VCaP (cell line): ENCODE measurements around the gene NKAIN2.

ENCODE experiments used
- H3K27ac ChIP-seq: fragments of 450-650 bp; 2 replicates; pipeline ENCODE4 v1.5.1; 2017
- TF ChIP-seq, protein P1 (sequence below): fragments of 450-650 bp; conservative IDR thresholded peaks from 2 replicates; pipeline ENCODE4 v1.5.1; 2017; ENCODE audit warnings: mild to moderate bottlenecking, moderate library complexity

NKAIN2 gene

DNA sequence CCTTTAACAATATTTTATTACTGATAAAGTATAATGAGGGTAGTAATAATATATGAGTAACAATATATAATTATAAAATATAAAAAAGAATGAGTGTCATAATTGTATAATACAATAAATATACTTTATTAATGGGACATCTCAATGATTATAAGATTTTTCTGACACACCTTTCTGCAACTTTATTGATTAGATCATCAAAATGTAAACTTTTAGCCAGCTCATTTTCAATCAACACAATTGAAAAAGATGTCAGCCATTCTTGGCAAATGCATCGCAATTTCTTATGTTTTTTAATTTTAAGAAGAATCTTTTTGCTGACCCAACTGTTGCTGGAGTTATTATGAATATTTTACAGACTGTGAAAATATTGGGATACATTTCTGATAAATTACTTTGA lies 1026.2 kb downstream of the NKAIN2 start:
- TF ChIP-seq, protein P1, sequence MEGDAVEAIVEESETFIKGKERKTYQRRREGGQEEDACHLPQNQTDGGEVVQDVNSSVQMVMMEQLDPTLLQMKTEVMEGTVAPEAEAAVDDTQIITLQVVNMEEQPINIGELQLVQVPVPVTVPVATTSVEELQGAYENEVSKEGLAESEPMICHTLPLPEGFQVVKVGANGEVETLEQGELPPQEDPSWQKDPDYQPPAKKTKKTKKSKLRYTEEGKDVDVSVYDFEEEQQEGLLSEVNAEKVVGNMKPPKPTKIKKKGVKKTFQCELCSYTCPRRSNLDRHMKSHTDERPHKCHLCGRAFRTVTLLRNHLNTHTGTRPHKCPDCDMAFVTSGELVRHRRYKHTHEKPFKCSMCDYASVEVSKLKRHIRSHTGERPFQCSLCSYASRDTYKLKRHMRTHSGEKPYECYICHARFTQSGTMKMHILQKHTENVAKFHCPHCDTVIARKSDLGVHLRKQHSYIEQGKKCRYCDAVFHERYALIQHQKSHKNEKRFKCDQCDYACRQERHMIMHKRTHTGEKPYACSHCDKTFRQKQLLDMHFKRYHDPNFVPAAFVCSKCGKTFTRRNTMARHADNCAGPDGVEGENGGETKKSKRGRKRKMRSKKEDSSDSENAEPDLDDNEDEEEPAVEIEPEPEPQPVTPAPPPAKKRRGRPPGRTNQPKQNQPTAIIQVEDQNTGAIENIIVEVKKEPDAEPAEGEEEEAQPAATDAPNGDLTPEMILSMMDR, result no peak
- H3K27ac ChIP-seq, result no peak overlapping the region

DNA sequence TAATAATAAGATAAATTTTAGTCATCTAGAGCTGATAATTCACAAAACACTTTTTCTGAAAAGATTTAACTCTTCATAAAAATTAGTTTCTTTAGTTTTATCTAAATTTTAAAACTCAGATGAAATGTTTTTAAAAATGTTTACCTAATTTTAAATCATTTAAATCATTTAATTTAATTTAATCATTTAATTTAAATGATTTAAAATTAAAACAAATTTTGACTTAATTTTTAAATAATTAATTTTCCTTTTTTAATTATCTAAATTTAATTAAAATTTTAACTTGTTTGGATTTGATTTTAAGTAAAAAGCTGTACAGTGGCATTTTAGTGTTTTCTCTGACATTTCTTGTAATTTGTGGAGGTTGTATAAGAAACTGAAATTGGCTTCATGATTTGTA lies 1026.8 kb downstream of the NKAIN2 start:
- no peak overlapping the region for H3K27ac ChIP-seq
- TF ChIP-seq, protein P1, result no peak

DNA sequence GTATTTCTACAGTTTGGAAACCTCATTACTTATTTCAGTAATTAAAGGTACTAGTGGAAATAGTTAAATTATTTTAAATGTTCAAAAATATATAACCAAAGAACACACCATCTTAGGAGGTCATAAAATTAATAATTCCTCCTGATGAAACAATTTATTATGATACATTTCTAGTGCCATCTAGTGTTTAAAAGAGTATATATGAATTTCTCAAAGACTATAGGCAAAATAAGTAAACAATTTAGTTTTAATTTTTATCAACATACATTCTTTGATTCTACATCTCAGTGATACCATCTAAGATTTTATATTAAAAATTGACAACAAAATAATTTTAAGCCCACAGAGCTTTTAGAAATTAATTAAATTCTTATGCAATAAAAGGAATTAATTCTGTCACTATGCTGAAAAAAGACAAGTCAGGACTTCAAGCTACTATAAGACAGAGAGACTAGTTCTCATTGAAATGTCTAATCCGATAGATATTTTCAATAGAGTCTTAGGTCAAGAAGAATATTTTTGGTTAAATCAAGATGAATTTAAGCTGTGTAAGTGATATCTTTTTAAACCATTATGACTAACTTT lies 1050.8 kb downstream of the NKAIN2 start:
- TF ChIP-seq, protein P1, result peak; percentile 68
- no peak overlapping the region for H3K27ac ChIP-seq

DNA sequence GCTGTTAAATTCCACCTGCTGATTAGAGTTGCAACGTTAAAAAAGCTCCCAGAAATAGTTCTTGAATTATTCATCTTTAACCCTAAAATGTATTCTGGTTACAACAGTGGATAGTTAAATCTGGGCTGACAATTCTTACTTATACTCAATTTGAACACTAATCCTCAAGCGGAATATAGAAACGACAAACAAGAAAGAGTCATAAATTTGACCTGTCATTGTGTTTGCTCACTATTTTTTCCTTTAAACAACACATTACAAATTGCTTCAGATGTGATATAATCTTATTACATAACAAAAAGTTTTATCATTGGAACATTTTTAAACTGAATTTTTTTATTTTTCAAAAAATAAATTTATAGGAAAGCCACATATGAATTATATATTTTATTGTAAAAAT lies 1054.1 kb downstream of the NKAIN2 start:
- no peak overlapping the region for H3K27ac ChIP-seq
- TF ChIP-seq, protein P1, result no peak

DNA sequence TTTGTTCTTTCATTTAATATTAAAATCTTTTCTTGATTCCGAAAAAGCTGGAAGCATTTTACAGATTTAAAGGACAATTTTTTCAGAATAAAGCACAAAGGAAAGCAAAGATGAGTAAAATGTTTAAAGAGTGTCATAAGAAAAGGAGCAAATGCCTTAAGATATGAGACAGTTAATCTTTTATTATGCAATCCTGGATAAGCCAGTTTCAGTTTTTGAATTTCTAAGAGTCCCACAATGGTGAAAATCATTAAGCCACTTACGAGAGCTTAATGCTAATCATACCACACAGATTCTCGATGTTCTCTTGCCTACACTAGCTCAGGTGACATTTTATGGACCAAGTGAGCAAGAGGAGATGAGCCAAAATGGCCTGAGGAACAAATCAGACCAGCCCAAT lies 1054.9 kb downstream of the NKAIN2 start:
- TF ChIP-seq, protein P1, result no peak
- no peak overlapping the region for H3K27ac ChIP-seq

DNA sequence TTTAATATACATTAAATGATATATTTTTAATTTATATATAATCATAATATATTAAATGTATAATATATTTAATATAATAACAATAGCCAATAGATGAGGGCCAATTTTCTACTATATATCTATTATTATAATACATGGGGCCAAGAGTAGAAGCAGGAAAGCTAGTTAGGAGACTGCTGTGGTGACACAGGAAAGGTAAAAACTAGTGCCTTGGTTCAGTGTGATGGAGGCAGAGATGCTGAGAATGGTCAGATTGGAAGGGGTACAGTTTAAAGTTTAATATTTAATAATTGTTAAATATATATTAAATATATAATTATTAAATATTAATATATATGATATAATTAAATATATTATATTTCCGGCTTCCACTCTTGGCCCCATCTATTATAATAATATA lies 1055.7 kb downstream of the NKAIN2 start:
- TF ChIP-seq, protein P1, result no peak
- H3K27ac ChIP-seq, result no peak overlapping the region

DNA sequence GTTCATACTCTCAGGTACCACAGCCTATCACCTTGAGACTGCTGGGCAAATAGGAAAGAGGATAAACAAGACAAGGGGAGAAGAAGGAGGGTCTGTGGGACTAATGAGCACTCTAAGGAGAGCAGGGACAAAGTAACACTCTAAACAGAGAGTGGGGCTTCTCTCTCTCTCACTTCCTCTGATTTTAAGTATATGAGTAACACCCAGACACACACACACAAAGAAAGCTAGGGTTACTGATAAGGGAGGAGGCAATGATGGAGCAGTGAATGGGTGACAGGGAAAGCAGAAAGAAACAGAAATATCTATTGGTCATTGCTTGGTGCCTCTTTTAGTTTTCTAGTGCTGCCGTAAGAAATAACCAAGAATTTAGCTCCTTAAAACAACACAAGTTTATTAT lies 1062.4 kb downstream of the NKAIN2 start:
- TF ChIP-seq, protein P1, result no peak
- no peak overlapping the region for H3K27ac ChIP-seq
